Bronchial epithelial cell (primary cell): Measurements from ENCODE around the gene PRICKLE1. TPM values are rescaled to one million over a fixed set of nuclear protein-coding genes. Genes with fewer than 3 reads are reported as not detected.

Source experiments
- DNase-seq: peaks from one replicate; pipeline ENCODE4 v3.0.0-alpha.2; 2010; ENCODE audit warnings: low read depth
- FAIRE-seq: peaks from 2 replicates; lab custom pipeline; 2011; peaks lifted over from hg19 to GRCh38; lab: Jason Lieb, UNC
- H3K27me3 ChIP-seq: 2 replicates; pipeline ENCODE4 v1.5.1; 2011; ENCODE audit warnings: low read length; ENCODE audit not compliant: control insufficient read depth, insufficient read depth
- H3K36me3 ChIP-seq: 2 replicates; pipeline ENCODE4 v1.5.1; 2011; ENCODE audit warnings: low read length; ENCODE audit not compliant: control insufficient read depth, insufficient read depth
- H3K4me3 ChIP-seq: 2 replicates; pipeline ENCODE4 v1.5.1; 2011; ENCODE audit warnings: mild to moderate bottlenecking, low read depth, low read length, control low read depth
- CTCF ChIP-seq: IDR thresholded peaks from 2 replicates; pipeline ENCODE4 v1.5.1; 2011; ENCODE audit warnings: mild to moderate bottlenecking, moderate library complexity, low read length, control low read depth, inconsistent platforms; ENCODE audit not compliant: insufficient read depth, severe bottlenecking
- total RNA-seq: library from RNA; depleted of rRNA; stranded (reverse); fragments of >200 nt; gene quantifications from 2 replicates; pipeline ENCODE4 v1.2.1, GENCODE V29; 2014

PRICKLE1 gene
- total RNA-seq, 1 donor from 2014 or later: 1.1 TPM

- Histone ChIP-seq H3K27me3 (no peaks in the 10 kb centered on the region), H3K36me3 (peaks cover 6% of the 10 kb centered on the region), H3K4me3 (no peak overlapping the region)
- no peak for TF ChIP-seq CTCF
- DNase-seq (peak; percentile 5), FAIRE-seq (no peak)
Observed at GRCh38 chr12:42446761-42447160, 142.8 kb downstream of the PRICKLE1 start.

GRCh38 chr12:42445891-42446290, 143.7 kb downstream of the PRICKLE1 start:
- no peak for DNase-seq
- no peak for TF ChIP-seq CTCF
- Histone ChIP-seq H3K36me3 (peaks cover 6% of the 10 kb centered on the region), H3K4me3 (no peak overlapping the region), H3K27me3 (no peaks in the 10 kb centered on the region)
- FAIRE-seq: no peak

GRCh38 chr12:42444192-42444943, 145.2 kb downstream of the PRICKLE1 start:
- no peak overlapping the region for H3K4me3 ChIP-seq
- no peaks in the 10 kb centered on the region for H3K27me3 ChIP-seq
- no peak for FAIRE-seq
- no peak for DNase-seq
- H3K36me3 ChIP-seq: peaks cover 6% of the 10 kb centered on the region
- no peak for TF ChIP-seq CTCF

- Histone ChIP-seq H3K27me3 (no peaks in the 10 kb centered on the region), H3K36me3 (peaks cover 8% of the 10 kb centered on the region), H3K4me3 (no peak overlapping the region)
- DNase-seq (no peak), FAIRE-seq (no peak)
- TF ChIP-seq CTCF: no peak
Observed at GRCh38 chr12:42442888-42443287, 146.7 kb downstream of the PRICKLE1 start.

GRCh38 chr12:42442311-42442759, 147.2 kb downstream of the PRICKLE1 start:
- H3K36me3 ChIP-seq: peaks cover 8% of the 10 kb centered on the region
- no peak overlapping the region for H3K4me3 ChIP-seq
- FAIRE-seq (no peak), DNase-seq (no peak)
- H3K27me3 ChIP-seq: no peaks in the 10 kb centered on the region
- TF ChIP-seq CTCF: no peak
